Stimulated activated CD8-positive, alpha-beta memory T cell treated with anti-CD3 and anti-CD28 coated beads, Interleukin-4, amount 100 ng/mL, for 48 hours (primary cell): ENCODE measurements around the gene PRSS1.
"Not testable (repeated sequence)": the region's sequence is repeated elsewhere in the genome, so short reads cannot be mapped to it uniquely, and the experiment has no call there.

ENCODE experiments used
- DNase-seq: peaks from one replicate; pipeline ENCODE4 v3.0.0-alpha.2; 2020

PRSS1 gene

DNA sequence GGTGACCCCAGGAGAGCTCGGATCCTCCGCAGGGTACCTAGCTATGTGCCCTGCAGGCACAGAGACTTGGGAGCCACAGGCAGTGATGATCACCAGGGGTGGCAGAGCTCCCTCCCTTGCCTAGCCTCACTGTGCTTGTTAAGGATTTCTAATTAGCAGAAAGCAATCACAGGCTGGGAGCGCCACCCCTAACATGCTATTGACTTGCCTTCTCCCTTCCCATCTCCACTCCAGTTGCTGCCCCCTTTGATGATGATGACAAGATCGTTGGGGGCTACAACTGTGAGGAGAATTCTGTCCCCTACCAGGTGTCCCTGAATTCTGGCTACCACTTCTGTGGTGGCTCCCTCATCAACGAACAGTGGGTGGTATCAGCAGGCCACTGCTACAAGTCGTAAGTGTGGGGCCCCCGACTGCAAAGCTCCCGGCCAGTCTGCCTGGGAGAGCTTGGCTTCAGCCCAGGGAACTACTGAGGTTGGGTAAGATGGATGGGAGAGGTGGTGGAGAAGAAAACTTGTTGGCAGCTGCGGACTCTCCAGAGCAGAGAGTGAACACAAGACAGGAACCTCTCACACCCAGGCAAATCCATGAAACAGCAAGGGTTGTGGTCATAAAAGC is 1.2 kb downstream of the PRSS1 start:
- DNase-seq, result no peak

DNA sequence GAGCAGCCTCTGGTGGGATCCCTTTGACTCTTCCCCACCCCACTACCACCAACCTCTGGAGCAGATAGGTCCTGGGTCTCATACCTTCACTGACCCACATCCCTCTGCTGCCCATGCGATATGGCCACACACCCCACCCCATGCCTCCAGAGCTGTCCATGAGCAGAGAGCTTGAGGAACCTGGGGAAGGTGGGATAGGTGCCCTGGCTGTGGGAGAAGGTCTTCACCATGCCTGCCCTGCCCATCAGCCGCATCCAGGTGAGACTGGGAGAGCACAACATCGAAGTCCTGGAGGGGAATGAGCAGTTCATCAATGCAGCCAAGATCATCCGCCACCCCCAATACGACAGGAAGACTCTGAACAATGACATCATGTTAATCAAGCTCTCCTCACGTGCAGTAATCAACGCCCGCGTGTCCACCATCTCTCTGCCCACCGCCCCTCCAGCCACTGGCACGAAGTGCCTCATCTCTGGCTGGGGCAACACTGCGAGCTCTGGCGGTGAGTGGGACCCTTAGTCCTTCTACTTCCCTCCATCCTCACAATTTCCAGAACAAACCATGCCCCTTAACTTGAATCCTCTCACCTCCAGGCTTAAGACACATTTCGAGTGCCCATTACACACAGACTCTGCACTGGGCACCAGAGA is 2.4 kb downstream of the PRSS1 start:
- not testable (repeated sequence) for DNase-seq

DNA sequence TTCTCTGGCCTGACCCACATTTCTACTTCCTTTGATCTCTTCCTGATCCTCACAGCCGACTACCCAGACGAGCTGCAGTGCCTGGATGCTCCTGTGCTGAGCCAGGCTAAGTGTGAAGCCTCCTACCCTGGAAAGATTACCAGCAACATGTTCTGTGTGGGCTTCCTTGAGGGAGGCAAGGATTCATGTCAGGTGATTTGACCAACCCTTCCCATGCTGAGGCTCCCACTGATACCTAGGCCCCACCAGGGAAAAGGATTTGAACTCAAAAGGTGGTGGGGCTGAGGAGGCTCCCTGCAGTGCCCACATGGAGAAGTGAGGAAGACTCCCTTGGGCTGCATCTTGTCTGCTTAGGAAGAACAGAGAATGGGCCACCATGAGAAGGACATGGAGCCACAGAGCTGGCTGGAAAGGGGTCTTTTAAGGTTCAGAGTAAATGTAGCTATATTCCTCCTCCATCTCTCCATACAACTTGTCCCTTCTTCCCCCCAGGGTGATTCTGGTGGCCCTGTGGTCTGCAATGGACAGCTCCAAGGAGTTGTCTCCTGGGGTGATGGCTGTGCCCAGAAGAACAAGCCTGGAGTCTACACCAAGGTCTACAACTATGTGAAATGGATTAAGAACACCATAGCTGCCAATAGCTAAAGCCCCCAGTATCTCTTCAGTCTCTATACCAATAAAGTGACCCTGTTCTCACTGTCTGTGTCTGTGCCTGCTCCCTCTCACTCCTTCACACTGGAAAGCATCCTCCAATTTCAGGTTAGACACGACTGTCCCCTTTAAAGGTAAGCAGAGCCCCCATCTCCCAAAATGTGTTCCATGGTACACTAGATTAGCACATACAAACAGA is 3.3 kb downstream of the PRSS1 start:
- no peak for DNase-seq

DNA sequence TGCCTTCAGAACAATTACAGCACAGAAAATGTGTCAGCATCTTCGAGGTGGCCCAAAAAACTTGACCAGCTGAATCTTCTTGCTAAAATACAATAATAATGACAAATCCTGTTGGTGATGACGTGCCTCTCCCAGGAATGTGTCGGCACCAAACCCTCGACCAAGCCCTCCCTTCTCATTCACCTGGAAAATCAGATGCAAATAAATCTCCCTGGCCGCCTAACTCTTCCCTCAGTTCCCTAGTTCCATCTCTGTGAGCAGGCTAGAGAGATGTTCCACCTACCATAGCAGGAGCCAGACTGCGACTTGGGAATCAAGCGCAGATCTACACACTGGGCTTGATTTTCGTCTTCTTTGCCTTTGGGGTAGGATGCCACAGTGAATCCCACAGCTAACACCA is 4.1 kb downstream of the PRSS1 start:
- no peak for DNase-seq

DNA sequence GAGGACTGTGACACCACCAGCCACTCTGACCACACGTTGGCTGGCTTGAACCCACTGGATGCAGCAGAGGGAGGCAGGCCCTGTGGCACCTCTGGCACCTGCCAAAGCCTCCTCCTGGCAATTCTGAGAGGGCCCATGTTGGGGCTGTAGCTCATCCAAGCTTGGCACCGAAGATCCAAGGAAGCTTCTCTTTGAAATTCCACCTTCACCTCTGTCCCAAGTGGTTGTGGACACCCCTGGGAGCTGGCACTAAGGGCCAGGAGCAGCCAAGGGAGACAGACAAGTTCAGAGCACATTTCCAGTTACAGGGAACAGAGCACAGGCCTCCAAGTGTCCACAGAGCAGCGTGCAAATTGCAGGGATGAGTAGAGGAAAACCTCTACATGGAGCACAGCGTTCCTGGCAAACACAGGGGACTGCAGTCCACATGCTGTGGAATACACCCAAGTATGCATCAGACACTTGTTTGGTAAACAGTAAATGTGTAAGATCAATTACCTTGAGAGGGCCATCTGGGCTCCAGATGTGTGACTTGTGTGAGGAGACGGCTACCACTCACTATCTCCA is 4.7 kb downstream of the PRSS1 start:
- not testable (repeated sequence) for DNase-seq

DNA sequence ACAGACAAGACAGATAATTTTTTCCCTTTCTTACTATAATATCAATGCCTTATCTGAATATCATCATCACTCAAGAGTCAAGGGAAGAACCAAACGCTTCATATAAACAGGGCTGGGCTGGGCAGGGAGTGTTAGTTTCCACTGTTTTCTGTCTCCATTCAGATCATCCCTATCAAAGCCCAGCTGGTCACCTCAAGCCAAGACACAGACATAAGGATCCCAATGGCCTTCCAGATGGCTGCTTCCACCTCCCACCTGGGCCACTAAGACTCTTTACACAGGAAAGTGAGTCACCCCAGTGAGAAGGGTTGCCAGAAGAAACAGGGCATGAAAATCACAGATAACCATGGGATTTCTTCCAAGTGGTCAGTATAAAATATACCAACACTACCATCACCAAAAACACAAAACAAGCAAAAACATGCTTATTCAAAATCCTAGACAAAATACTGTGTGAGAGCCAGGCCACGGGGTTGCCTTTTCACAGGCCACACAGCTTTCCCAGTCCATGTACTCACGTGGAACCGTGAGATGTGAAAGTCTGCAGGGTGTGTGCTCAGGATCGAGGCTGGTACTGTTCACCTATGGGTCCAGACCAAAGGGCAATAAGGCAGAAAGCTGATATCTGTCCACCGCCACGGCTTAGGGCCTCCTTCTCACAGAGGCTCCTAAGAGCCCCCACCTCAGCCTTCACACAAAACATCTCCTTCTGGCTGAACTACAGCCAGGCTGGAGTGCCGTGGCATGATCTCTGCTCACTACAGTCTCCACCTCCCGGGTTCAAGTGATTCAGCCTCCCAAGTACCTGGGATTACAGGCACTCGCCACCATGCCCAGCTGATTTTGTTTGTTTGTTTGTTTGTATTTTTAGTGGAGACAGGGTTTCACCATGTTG is 5.7 kb downstream of the PRSS1 start:
- DNase-seq, result no peak

DNA sequence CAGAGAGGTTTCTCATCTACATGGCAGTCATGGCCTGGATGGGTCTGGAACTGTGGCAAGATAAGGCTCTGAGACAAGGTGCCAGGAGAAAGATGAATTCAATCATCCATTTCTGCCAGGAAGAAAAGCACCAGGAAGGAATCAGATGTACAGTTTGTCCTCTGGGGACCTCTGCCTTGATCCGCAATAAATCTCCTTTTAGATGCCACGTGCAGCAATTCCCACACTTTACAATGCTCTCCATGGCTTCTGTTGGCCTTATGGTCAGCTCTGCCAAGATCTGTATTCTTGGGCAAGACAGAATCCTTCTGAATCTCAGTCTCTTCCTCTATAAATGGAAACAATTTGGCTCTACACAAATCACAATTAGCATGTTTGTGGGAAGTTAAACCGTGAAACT is 9.0 kb downstream of the PRSS1 start:
- not testable (repeated sequence) for DNase-seq

DNA sequence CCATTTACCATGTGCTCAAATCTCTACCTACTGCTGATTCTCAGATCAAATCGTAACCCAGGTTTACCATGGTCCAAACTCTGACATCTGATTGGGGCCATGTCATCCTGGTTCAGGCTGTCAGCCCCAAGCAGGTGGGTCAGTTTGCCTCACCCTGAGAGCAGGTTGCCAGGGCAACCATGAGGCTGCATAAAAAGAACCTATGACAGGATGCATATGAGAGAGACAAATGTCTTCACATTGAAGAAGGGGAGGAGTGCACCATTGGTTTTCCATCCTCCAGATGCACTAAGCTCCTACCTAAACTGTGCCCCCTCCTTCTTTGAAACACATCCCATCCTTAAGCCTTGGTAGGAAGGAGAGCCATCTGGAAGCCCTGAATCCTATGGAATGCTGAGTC is 10.2 kb downstream of the PRSS1 start:
- DNase-seq, result no peak

DNA sequence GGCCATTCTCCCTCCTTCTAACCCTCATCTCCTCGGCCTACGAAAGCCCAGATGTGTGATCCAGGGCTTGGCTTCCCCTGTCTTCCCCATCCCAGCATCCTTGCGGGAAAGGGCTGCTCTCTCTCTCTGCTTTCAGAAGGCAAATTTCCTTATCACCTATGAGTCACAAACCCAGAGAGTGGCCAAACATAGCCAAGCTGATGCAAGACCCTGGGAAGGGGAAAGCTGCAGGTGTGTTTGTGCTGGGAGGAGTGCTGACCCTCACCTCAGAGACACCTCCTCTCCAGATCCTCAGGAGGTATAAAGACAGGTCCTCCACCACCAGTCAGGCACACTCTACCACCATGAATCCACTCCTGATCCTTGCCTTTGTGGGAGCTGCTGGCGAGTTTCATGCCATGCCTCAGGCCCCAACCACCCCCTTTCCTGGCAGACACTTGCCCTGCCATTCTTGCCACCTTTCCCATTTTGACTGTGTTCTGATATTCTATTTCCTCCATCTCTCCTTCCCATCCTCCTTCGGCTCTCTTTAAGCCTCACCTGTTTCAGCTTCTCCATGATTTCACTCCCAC is 10.9 kb downstream of the PRSS1 start:
- DNase-seq, result no peak

DNA sequence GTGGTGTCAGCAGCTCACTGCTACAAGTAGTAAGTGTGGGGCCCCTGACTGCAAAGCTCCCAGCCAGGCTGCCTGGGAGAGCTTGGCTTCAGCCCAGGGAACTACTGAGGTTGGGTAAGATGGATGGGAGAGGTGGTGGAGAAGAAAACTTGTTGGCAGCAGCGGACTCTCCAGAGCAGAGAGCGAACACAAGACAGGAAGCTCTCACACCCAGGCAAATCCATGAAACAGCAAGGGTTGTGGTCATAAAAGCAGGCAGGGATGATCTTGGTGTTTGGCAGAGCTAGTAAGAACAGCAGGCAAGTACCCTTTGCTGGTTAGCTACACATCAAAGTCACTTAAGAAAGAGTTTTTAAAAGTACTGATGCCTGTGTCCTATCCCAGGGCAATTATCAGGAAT is 12.3 kb downstream of the PRSS1 start:
- DNase-seq, result not testable (repeated sequence)

DNA sequence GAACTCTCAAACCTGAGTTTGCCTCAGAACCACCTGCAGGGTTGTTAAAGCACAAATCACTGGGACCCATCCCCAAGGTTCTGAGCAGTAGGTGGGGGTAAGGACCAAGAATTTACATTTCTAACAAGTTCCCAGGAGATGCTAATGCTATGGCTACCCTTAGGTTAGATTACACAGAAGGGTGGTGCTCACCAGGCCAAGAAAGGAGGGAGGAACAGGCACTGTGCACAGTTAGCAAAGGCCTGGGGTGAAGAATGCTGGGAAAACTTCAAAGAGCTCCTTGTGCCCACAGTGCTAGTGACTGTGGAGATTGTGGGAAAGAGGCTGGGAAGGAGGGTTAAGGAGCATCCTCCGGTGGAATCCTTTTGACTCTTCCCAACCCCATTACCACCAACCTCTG is 12.8 kb downstream of the PRSS1 start:
- DNase-seq, result no peak

DNA sequence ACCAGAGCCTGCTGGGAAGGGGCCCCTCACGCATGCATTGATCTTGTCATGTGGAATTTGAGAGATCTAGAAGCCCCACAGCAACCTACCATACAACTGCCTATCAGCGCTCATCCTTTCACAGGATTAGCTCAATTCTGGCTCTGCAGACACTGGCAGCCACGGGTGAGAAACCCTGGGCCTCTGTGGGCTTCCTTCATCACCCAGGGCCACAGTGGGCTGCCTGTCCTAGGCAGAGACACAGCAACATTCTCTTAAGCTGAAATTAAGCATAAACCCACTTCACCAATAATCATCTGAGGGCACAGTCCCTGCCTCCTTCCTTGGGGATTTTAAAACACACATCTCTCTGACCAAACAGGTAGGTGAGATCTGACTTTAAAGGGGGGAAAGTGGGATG is 18.2 kb downstream of the PRSS1 start:
- no peak for DNase-seq

DNA sequence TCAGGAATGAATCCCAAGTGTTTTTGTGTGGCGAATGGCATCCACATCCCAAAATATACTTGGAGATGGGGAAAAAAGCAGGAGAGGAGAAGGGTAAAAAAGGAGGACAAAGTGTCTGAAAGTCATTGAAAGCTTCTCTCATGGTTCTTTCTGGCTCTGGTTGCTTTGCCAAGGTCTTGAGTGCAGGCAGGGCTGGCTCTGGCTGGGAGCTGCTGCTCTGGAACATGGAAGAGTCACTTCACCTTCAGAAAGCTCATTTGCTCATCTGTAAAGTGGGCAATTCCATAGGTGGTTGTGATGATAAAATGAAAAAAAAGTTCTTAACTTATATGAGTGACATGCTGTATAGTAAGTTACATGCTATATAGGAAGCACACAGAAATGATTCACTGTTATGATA is 18.6 kb downstream of the PRSS1 start:
- no peak for DNase-seq

DNA sequence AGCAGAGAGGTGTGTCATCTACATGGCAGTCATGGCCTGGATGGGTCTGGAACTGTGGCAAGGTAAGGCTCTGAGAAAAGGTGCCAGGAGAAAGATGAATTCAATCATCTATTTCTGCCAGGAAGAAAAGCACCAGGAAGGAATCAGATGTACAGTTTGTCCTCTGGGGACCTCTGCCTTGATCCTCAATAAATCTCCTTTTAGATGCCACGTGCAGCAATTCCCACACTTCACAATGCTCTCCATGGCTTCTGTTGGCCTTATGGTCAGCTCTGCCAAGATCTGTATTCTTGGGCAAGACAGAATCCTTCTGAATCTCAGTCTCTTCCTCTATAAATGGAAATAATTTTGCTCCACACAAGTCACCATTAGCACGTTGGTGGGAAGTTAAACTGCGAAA is 19.6 kb downstream of the PRSS1 start:
- not testable (repeated sequence) for DNase-seq

DNA sequence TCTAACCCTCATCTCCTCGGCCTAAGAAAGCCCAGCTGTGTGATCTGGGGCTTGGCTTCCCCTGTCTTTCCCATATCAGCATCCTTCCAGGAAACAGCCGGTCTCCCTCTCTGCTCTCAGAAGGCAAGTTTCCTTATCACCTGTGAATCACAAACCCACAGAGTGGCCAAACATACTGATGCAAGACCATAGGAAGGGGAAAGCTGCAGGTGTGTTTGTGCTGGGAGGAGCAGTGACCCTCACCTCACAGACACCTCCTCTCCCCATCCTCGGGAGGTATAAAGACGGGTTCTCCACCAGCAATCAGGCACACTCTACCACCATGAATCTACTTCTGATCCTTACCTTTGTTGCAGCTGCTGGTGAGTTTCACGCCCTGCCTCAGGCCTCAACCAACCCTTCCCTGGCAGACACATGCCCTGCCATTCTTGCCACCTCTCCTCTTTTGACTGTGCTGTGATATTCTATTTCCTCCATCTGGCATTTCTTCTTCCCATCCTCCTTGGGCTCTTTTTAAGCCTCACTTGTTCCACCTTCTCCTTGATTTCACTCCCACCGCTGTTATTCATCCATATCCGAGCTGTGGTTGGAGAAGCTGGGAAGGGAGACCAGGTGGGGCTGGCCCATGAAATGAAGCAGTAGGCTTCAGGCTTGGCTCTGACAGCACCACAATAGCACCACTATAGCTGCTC is 21.5 kb downstream of the PRSS1 start, which contains the start of gene PRSS2:
TSS of gene PRSS2 (plus strand) at position 310 of the 692 bp plus-strand sequence. CDS start at position 323, 13 bp downstream.
- no peak for DNase-seq

DNA sequence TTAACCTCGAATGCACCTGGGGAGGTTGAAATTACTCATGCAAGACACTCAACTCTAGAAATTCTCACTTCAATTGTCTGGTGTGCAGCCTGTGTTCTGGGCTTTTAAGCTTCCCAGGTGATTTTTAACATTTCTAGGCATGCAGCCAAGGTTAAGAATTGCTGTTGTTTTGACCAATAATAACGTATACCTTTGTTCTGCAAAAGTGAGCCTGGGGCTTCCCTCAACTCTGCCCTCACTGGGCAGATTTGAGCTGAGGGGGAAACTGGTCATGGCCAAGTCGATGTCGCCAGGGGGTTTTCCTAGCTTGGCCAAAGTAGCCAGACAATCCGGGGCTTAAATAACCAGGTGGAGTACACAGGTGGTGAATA is 22.1 kb downstream of the PRSS1 start:
- no peak for DNase-seq

DNA sequence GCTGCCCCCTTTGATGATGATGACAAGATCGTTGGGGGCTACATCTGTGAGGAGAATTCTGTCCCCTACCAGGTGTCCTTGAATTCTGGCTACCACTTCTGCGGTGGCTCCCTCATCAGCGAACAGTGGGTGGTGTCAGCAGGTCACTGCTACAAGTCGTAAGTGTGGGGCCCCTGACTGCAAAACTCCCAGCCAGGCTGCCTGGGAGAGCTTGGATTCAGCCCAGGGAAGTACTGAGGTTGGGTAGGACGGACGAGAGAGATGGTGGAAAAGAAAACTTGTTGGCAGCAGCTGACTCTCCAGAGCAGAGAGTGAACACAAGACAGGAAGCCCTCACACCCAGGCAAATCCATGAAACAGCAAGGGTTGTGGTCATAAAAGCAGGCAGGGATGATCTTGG is 22.8 kb downstream of the PRSS1 start:
- no peak for DNase-seq

DNA sequence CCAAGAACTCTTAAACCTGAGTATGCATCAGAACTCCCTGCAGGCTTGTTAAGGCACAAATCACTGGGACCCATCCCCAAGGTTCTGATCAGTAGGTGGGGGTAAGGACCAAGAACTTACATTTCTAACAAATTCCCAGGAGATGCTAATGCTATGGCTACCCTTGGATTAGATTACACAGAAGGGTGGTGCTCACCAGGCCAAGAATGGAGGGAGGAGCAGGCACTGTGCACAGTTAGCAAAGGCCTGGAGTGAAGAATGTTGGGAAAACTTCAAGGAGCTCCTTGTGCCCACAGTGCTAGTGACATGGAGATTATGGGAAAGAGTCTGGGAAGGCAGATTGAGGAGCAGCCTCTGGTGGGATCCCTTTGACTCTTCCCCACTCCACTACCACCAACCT is 23.4 kb downstream of the PRSS1 start:
- DNase-seq, result no peak

DNA sequence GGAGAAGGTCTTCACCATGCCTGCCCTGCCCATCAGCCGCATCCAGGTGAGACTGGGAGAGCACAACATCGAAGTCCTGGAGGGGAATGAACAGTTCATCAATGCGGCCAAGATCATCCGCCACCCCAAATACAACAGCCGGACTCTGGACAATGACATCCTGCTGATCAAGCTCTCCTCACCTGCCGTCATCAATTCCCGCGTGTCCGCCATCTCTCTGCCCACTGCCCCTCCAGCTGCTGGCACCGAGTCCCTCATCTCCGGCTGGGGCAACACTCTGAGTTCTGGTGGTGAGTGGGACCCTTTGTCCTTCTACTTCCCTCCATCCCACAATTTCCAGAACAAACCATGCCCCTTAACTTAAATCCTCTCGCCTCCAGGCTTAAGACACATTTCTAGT is 24.0 kb downstream of the PRSS1 start:
- no peak for DNase-seq

DNA sequence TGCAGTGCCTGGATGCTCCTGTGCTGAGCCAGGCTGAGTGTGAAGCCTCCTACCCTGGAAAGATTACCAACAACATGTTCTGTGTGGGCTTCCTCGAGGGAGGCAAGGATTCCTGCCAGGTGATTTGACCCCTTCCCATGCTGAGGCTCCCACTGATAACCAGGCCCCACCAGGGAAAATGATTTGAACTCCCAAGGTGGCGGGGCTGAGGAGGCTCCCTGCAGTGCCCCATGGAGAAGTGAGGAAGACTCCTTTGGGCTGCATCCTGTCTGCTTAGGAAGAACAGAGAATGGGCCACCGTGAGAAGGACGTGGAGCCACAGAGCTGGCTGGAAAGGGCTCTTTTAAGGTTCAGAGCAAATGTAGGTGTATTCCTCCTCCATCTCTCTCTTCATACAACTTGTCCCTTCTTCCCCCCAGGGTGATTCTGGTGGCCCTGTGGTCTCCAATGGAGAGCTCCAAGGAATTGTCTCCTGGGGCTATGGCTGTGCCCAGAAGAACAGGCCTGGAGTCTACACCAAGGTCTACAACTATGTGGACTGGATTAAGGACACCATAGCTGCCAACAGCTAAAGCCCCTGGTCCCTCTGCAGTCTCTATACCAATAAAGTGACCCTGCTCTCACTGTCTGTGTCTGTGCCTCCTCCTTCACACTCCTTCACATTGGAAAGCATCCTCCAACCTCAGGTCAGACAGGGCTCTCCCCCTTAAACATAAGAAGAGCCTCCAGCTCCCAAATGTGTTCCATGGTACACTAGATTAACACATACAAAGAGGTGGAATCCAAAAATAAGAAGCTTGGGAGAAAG is 24.9 kb downstream of the PRSS1 start:
- no peak for DNase-seq

DNA sequence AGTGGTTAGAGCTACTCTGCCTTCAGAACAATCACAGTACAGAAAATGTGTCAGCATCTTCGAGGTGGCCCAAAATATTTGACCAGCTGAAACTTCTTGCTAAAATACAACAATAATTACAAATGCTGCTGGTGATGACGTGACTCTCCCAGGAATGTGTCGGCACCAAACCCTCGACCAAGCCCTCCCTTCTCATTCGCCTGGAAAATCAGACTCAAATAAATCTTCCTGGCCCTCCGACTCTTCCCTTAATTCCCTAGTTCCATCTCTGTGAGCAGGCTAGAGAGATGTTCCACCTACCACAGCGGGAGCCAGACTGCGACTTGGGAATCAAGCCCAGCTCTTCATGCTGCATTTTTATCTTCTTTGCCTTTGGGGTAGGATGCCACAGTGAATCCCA is 25.6 kb downstream of the PRSS1 start:
- DNase-seq, result no peak
